GM18511 (cell line): Measurements from ENCODE around the gene HTRA3.

Experiments
- ATAC-seq: cut with Tn5 transposase; IDR thresholded peaks from one replicate; pipeline ENCODE4 v1.9.1; 2021; ENCODE audit warnings: mild to moderate bottlenecking, moderate library complexity; ENCODE audit not compliant: unreplicated experiment

The HTRA3 gene

GRCh38 chr4:8265171-8265929 is 4.2 kb upstream of the HTRA3 start:
- ATAC-seq = no peak

- ATAC-seq = no peak
These were observed 3.5 kb upstream of the HTRA3 start for GRCh38 chr4:8266088-8266487.

GRCh38 chr4:8266508-8266907 is 3.0 kb upstream of the HTRA3 start:
- ATAC-seq = no peak

- ATAC-seq = peak; percentile 80
These were observed 2.5 kb upstream of the HTRA3 start for GRCh38 chr4:8267077-8267476.

GRCh38 chr4:8268211-8268610 is 1.3 kb upstream of the HTRA3 start:
- ATAC-seq = no peak

- ATAC-seq = no peak
These were observed 536 bp upstream of the HTRA3 start for GRCh38 chr4:8268901-8269534.

GRCh38 chr4:8270418-8270771 is 841 bp downstream of the HTRA3 start:
- no peak for ATAC-seq

GRCh38 chr4:8270912-8271815 is 1.6 kb downstream of the HTRA3 start:
- ATAC-seq = no peak

- no peak for ATAC-seq
These were observed 2.3 kb downstream of the HTRA3 start for GRCh38 chr4:8271821-8272220.

GRCh38 chr4:8272472-8273428 is 3.2 kb downstream of the HTRA3 start:
- ATAC-seq = no peak

- ATAC-seq = no peak
These were observed 3.9 kb downstream of the HTRA3 start for GRCh38 chr4:8273450-8273849.

- ATAC-seq = no peak
These were observed 4.6 kb downstream of the HTRA3 start for GRCh38 chr4:8274066-8274652.

GRCh38 chr4:8274765-8275547 is 5.4 kb downstream of the HTRA3 start:
- no peak for ATAC-seq

GRCh38 chr4:8275548-8275910 is 6.0 kb downstream of the HTRA3 start:
- no peak for ATAC-seq

- no peak for ATAC-seq
These were observed 7.0 kb downstream of the HTRA3 start for GRCh38 chr4:8276358-8277240.

- ATAC-seq = no peak
These were observed 7.9 kb downstream of the HTRA3 start for GRCh38 chr4:8277356-8278008.

- no peak for ATAC-seq
These were observed 8.4 kb downstream of the HTRA3 start for GRCh38 chr4:8278009-8278395.
